ENCODE results near the gene RBM39.
A peak's percentile ranks its signal among the peaks of the same experiment; 100 is the strongest.
"Not testable (repeated sequence)": the region's sequence is repeated elsewhere in the genome, so short reads cannot be mapped to it uniquely, and the experiment has no call there.

The RBM39 gene

GRCh38 chr20:35735826-35736470 lies 6.1 kb downstream of the RBM39 start:
- Mint-ChIP-seq H3K4me3 (peak overlapping the region; percentile 79), H3K27ac (peak overlapping the region; percentile 87), H3K36me3 (peaks cover 41% of the 10 kb centered on the region), H3K9me3 (no peaks in the 10 kb centered on the region), H3K27me3 (no peaks in the 10 kb centered on the region), H3K4me1 (peaks cover 70% of the 10 kb centered on the region)

GRCh38 chr20:35734777-35735649 lies 7.0 kb downstream of the RBM39 start:
- Mint-ChIP-seq H3K27me3 (no peaks in the 10 kb centered on the region), H3K4me1 (peaks cover 73% of the 10 kb centered on the region), H3K36me3 (peaks cover 33% of the 10 kb centered on the region), H3K27ac (peak overlapping the region; percentile 74), H3K9me3 (no peaks in the 10 kb centered on the region), H3K4me3 (peak overlapping the region; percentile 79)

- Mint-ChIP-seq H3K27me3 (no peaks in the 10 kb centered on the region), H3K4me3 (peak overlapping the region; percentile 75), H3K4me1 (peaks cover 74% of the 10 kb centered on the region), H3K9me3 (no peaks in the 10 kb centered on the region), H3K36me3 (peaks cover 27% of the 10 kb centered on the region), H3K27ac (peak overlapping the region; percentile 74)
Measured at GRCh38 chr20:35734374-35734773, 7.7 kb downstream of the RBM39 start.

- H3K4me1 Mint-ChIP-seq, result peaks cover 66% of the 10 kb centered on the region
Measured at GRCh38 chr20:35732644-35732982, 9.4 kb downstream of the RBM39 start.

GRCh38 chr20:35731862-35732643 lies 10.0 kb downstream of the RBM39 start:
- Mint-ChIP-seq H3K27me3 (no peaks in the 10 kb centered on the region), H3K4me3 (peak overlapping the region; percentile 58), H3K27ac (no peak overlapping the region), H3K4me1 (peaks cover 66% of the 10 kb centered on the region), H3K36me3 (peaks cover 18% of the 10 kb centered on the region), H3K9me3 (no peaks in the 10 kb centered on the region)

More at GRCh38 chr20:35732644-35732982, 9.4 kb downstream of the RBM39 start:
- Mint-ChIP-seq H3K27me3 (no peaks in the 10 kb centered on the region), H3K36me3 (peaks cover 18% of the 10 kb centered on the region), H3K9me3 (no peaks in the 10 kb centered on the region), H3K27ac (peak overlapping the region; percentile 12), H3K4me3 (peak overlapping the region; percentile 75)

- Mint-ChIP-seq H3K27ac (no peak overlapping the region), H3K9me3 (no peaks in the 10 kb centered on the region), H3K4me1 (peaks cover 65% of the 10 kb centered on the region), H3K27me3 (no peaks in the 10 kb centered on the region), H3K36me3 (peaks cover 20% of the 10 kb centered on the region), H3K4me3 (peak overlapping the region; percentile 58)
Measured at GRCh38 chr20:35731469-35731788, 10.6 kb downstream of the RBM39 start.

- peaks cover 59% of the 10 kb centered on the region for H3K4me1 Mint-ChIP-seq
- H3K9me3 Mint-ChIP-seq, result no peaks in the 10 kb centered on the region
- no peak overlapping the region for H3K27ac Mint-ChIP-seq
- peaks cover 17% of the 10 kb centered on the region for H3K36me3 Mint-ChIP-seq
- H3K4me3 Mint-ChIP-seq, result peak overlapping the region; percentile 58
- no peaks in the 10 kb centered on the region for H3K27me3 Mint-ChIP-seq
Measured at GRCh38 chr20:35730583-35731468, 11.2 kb downstream of the RBM39 start.

- Mint-ChIP-seq H3K27ac (no peak overlapping the region), H3K4me1 (peaks cover 62% of the 10 kb centered on the region), H3K4me3 (peak overlapping the region; percentile 50), H3K36me3 (peaks cover 20% of the 10 kb centered on the region), H3K27me3 (no peaks in the 10 kb centered on the region), H3K9me3 (no peaks in the 10 kb centered on the region)
Measured at GRCh38 chr20:35729836-35730582, 12.1 kb downstream of the RBM39 start.

- Mint-ChIP-seq H3K4me3 (no peak overlapping the region), H3K9me3 (no peaks in the 10 kb centered on the region), H3K4me1 (peaks cover 59% of the 10 kb centered on the region), H3K27ac (no peak overlapping the region), H3K36me3 (peaks cover 19% of the 10 kb centered on the region), H3K27me3 (no peaks in the 10 kb centered on the region)
Measured at GRCh38 chr20:35729283-35729807, 12.7 kb downstream of the RBM39 start.

GRCh38 chr20:35726842-35727711 lies 15.0 kb downstream of the RBM39 start:
- H3K4me1 Mint-ChIP-seq, result peaks cover 41% of the 10 kb centered on the region
- no peak overlapping the region for H3K4me3 Mint-ChIP-seq
- H3K9me3 Mint-ChIP-seq, result no peaks in the 10 kb centered on the region
- peak overlapping the region; percentile 30 for H3K27ac Mint-ChIP-seq
- no peaks in the 10 kb centered on the region for H3K27me3 Mint-ChIP-seq
- peaks cover 18% of the 10 kb centered on the region for H3K36me3 Mint-ChIP-seq

GRCh38 chr20:35724321-35725230 lies 17.5 kb downstream of the RBM39 start:
- Mint-ChIP-seq H3K4me1 (peaks cover 38% of the 10 kb centered on the region), H3K36me3 (peaks cover 19% of the 10 kb centered on the region), H3K27me3 (no peaks in the 10 kb centered on the region), H3K27ac (peak overlapping the region; percentile 31), H3K9me3 (no peaks in the 10 kb centered on the region), H3K4me3 (no peak overlapping the region)

- not testable (repeated sequence) for H3K27me3 Mint-ChIP-seq, H3K4me3 Mint-ChIP-seq, H3K9me3 Mint-ChIP-seq
- Mint-ChIP-seq H3K36me3 (peaks cover 19% of the 10 kb centered on the region), H3K27ac (peak overlapping the region; percentile 31), H3K4me1 (peaks cover 33% of the 10 kb centered on the region)
Measured at GRCh38 chr20:35723652-35724320, 18.3 kb downstream of the RBM39 start.

All from activated naive CD4-positive, alpha-beta T cell treated with anti-CD3 and anti-CD28 coated beads, Interleukin-2, amount 50 U/mL, for 24 hours (primary cell).